Measurements from ENCODE around the gene KCNJ9. TPM values are rescaled to one million over a fixed set of nuclear protein-coding genes. Genes with fewer than 3 reads are reported as not detected.

Gene KCNJ9
- total and polyA plus RNA-seq, 4 donors = not detected

GRCh38 chr1:160097911-160098851, 16.8 kb downstream of the KCNJ9 start, which contains the start of gene IGSF8:
Gene IGSF8, minus strand, starts transcription at chr1:160098619. Its CDS starts 147 bp downstream, at chr1:160098472.
- Histone ChIP-seq H3K27ac (ENCODE audit: low read depth in 1 of 2, low read length in 2 of 2) (peak within 1 kb of the TSS; percentile 86 to 92), H3K9ac (ENCODE audit: low read depth in 1 of 2, low read length in 2 of 2) (peak within 1 kb of the TSS; percentile 72 to 83), H3K27me3 (ENCODE audit: control insufficient read depth in 4 of 4, insufficient read depth in 4 of 4, low read length in 3 of 4) (no peaks in the 10 kb centered on the region), H3K36me3 (ENCODE audit: control insufficient read depth in 4 of 4, insufficient read depth in 3 of 4, low read depth in 1 of 4, low read length in 3 of 4) (peaks cover 0 to 2% (median 0%) of the 10 kb centered on the region in 4 donors), H3K4me3 (ENCODE audit: low read depth in 1 of 3, low read length in 3 of 3) (peak within 1 kb of the TSS; percentile 77 to 79 (median 78)), H3K4me1 (ENCODE audit: control insufficient read depth in 4 of 4, insufficient read depth in 4 of 4, low read length in 3 of 4) (peaks cover 33 to 69% (median 61%) of the 10 kb centered on the region in 4 donors), H3K9me3 (ENCODE audit: control insufficient read depth in 4 of 4, low read length in 3 of 4) (no peaks in the 10 kb centered on the region)
- DNase-seq (ENCODE audit: low spot score) = no peak
- TF ChIP-seq MAX (IDR thresholded peaks at IDR 0.05) (no peak), ZBTB33 (IDR thresholded peaks at IDR 0.05) (no peak), FOXA2 (IDR thresholded peaks at IDR 0.05) (no peak), CTCF (IDR thresholded peaks at IDR 0.05; ENCODE audit: low read depth, low read length, missing input control) (no peak), ATF3 (IDR thresholded peaks at IDR 0.05) (no peak), REST (IDR thresholded peaks at IDR 0.05) (peak; percentile 55), RXRA (IDR thresholded peaks at IDR 0.05) (no peak), YY1 (IDR thresholded peaks at IDR 0.05) (no peak), JUND (IDR thresholded peaks at IDR 0.05) (no peak), NR2F2 (IDR thresholded peaks at IDR 0.05) (no peak), FOXA1 (IDR thresholded peaks at IDR 0.05) (no peak), HNF4G (IDR thresholded peaks at IDR 0.05) (no peak), EGR1 (IDR thresholded peaks at IDR 0.05; ENCODE audit: low read depth in 2 of 2) (no peak), GABPA (IDR thresholded peaks at IDR 0.05 in 1 of 2, conservative IDR thresholded peaks at IDR 0.05 in 1 of 2) (peak in 1 of 2 donors; percentile 8), RAD21 (IDR thresholded peaks at IDR 0.05) (no peak), HNF4A (conservative IDR thresholded peaks at IDR 0.05) (peak; percentile 27 to 32), TAF1 (conservative IDR thresholded peaks at IDR 0.05) (no peak), SP1 (IDR thresholded peaks at IDR 0.05) (peak; percentile 88)
- WGBS = 2% methylated on average over 64 of the region's 64 CpGs

Measured in liver (tissue), 9 donors.